NK-92 (cell line): ENCODE measurements around the gene PAFAH2.

ENCODE experiments used
- DNase-seq: peaks from one replicate; lab custom pipeline; 2025; ENCODE audit not compliant: unreplicated experiment; lab: John Stamatoyannopoulos, UW

The PAFAH2 gene

DNA sequence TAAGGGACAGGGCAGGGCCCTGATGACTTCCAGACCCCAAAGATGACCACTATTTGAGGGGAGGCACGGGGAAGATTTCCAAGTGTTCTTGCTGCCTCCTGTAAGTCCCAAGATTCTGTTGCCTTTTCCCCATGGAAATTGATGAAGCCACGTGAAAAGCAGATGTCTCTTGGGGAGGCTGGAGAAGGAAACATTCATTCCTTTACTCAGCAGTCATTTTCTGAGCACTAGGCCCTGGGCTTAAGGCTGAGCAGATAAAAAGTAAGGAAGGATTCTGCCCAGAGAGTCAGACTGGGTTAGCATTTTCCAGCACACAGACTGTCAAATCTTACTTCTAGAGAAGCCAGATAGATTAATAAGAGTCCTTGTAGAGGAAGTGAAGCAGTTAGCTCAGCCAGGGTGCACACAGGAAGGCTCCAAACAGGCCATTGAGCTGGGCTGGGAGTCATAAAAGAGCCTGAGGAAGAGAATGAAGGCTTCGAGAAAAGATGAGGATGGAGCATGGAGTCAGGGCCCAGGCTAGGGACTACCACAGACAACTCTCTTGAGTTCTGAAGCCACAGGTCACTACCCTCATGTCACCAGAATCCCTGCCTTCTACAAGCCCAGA lies 33.9 kb upstream of the PAFAH2 start:
- no peak for DNase-seq

DNA sequence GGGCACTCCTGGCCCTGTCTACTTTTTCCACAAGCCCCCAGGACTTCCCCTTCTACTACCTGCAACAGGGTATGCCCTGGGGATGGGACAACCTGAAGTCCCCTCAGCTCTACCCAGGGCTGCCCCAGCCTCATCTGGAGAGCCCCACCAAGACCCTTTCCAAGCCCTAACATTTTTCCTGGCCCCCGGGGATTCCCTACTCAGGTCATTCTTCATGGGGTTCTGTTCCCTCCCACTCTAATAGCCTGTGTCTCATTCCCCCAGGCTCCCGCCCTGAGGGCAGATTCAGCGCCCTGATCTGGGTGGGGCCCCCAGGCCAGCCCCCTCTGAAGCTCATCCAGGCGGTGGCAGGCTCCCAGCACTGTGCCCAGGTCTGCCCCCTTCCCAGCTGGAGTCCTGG lies 33.3 kb upstream of the PAFAH2 start:
- no peak for DNase-seq

DNA sequence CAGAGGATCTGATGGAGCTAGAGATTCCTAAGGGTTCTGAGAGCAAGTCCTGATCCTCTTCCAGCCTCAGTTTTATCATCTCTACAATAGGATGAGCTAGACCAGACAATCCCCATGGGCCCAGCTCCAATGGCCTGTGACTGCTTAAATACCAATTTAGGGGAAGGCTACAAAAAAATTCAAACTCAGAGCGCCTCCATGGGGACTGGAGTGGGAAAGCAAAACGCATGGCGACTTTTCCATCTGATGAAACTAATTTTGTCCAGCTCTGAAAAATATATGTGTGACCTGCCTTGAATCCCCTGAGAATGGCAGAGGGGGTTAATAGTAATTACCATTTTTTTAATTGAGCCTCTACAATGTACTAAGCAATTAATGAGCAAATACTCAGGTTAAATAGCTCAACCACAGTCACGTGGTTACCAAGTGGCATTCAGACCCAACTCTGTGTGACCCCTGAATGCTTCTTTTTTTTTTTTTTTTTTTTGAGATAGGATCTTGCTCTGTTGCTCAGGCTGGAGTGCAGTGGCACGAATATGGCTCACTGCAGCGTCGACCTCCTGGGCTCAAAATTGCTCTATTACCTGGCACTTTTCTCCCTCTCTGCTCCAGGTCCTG lies 32.1 kb upstream of the PAFAH2 start:
- no peak for DNase-seq

DNA sequence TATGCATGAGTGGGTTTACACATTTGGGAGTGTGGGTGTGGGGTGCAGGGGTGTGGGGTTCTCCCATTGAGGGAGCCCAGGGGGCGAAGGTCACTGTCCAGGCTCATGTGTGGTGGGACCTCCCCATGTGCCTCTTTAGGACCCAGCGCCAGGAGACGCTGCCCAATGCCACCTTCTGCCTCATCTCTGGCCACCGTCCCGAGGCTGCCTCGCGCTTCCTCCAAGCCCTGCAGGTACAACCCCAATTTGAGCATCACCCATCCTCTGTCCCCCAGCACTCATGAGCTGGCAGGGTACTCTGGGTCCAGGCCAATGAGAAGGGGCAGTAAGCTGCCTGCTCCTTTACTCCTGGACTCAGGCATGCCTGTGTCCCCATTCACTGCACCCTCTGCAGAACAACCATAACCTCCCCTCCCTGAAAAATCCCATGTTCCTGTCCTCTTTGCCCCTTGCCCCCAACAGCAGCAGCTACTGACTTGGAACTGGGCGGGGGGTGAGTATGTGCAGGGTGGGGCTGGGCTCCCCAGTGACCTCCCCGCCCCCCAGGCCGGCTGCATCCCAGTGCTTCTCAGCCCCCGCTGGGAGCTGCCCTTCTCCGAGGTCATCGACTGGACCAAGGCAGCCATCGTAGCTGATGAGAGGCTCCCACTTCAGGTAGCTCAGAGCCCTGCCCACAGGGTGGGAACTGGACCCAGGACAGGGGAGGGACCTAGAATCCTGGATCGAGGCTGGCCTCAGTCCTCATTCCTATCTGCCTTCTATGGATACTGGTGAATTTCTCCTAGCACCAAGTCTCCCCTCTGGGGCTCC lies 31.4 kb upstream of the PAFAH2 start:
- DNase-seq, result no peak

DNA sequence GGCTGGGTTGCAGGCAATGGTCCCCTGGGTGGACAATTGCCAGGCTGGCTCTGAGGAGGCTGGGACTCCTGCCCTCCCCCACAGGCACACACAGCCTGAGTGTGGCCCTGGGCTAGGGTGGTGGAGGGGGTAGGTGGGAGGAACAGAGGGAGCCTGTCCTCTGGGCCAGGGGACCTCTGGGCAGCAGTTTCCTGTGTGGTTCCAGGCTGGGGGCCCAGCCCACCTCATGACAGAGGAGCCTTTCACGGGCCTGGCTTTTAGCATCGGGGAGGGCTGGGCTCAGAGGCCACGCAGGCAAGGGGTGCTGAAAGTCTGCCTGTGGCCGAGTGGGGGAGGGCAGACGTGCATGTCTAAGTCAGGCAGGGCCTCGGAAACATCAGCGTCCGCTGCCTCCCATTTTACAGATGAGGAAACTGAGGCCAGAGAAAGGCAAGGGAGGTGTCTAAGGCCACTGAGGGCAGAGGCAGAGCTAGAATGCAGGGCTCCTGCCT lies 30.7 kb upstream of the PAFAH2 start:
- no peak for DNase-seq

DNA sequence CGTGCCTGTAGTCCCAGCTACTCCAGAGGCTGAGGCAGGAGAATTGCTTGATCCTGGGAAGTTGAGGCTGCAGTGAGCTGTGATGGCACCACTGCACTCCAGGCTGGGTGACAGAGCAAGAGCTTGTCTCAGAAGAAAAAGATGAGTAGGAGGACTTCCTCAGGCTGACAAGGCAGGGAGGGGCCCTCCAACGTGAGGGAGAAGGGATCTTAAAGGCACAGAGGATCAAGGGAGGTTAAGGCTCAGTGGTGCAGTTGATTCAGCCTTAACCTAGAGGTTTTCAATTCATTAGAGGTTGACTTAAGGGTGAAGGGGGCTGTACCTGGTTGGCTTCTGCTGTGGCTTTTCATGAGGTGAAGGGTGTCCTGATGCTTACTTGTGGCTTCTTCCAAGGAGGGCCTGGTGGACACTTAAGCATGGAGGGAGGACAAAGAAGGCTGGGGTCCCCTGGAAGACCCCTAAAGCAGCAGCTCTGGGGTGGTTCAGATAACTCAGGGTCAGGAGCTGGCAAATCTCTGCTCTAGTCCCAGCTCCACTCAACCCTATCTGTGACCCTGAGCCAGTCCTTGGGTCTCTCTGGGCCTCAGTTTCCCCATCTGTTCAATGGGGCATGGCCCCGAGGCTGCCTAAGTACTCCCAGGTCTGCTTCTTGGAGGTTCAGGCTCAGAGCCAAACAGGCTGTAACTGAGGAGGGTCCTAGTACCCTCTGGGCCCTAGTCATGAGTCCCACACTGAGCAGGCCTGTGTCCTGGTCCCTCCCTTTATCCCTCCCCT lies 30.0 kb upstream of the PAFAH2 start:
- no peak for DNase-seq

DNA sequence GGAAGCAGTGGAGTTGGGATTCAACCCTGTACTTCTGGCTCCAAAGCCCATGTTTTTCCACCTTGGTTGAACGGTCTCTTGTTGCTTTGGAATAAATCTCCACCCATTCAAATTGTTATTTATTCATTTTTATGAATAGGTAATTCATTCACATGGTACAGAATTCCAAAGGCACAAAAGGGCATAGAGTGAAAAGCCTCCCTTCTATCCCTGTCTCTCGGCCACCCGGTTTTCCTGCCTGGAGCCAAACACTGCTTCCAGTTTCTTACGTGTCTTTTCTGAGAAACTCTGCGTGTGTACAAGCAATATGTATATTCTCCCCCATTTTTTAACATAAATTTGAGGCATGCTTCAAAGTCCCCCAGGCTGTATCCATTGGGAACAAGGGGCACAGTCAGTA lies 27.7 kb upstream of the PAFAH2 start:
- no peak for DNase-seq

DNA sequence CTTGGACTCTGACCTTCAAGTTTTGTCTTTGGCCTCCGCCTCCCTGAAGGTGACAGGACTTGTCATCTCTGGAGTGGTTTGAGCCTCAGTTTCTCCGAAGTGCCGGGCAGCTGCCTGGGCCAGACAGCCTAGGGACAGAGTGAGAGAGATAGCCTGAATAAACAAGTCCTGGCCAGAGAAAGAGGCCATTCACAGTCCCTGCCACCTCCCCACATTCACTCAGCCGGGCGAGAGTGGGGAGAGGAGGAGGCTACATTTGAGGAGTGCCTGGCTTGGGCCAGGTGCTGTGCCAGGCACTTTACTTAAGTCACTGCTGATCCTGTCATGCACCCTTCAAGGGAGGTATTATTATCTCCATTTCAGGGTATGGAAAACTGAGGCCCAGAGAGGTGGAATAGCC lies 27.2 kb upstream of the PAFAH2 start:
- no peak for DNase-seq

DNA sequence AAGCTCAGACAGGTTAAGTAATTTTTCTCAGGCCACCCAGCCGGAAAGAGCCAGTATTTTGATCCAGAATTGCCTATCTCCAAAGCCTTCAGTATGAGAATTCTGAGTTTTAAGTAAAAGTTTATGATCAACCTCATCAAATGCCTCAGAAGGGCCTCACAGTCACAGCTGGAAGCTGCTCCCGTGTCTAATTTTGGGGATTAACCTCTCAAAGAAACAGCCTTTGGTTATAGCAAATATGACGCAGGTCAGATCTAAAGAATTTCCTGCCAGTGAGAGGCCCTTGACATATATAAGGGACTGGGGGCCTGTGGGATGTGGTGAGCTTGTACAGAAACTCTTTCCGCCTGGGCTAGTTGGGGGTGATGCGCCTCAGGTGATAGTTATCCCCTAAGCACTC lies 26.0 kb upstream of the PAFAH2 start:
- no peak for DNase-seq

DNA sequence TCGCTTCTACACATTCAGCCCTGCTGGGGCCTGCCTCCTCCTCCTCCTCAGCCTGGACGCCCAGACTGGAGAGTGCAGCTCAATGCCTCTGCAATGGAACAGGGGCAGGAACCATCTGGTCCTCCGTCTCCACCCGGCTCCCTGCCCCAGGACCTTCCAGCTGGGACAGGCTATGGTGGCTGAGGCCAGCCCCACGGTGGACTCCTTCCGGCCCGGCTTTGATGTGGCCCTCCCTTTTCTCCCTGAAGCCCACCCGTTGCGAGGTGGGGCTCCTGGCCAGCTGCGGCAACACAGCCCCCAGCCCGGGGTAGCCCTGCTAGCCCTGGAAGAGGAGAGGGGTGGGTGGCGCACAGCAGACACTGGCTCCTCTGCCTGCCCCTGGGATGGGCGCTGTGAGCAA lies 25.1 kb upstream of the PAFAH2 start:
- no peak for DNase-seq

DNA sequence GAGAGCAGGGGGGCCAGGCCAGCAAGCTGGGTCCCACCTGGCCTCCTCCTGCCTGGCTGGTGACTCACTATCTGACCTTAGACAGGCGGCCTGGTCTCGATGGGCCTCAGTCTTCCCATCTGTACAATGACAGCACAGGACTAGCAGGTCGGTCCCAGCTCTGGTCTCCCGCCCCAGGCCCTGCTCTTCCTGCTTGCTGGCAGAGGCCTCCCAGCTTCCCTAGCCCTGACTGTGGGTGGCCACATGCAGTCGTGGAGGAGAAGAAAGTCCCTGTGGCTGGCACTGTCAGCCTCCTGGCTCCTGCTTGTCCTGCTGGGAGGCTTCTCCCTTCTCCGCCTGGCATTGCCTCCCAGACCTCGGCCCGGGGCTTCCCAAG lies 24.5 kb upstream of the PAFAH2 start:
- no peak for DNase-seq

DNA sequence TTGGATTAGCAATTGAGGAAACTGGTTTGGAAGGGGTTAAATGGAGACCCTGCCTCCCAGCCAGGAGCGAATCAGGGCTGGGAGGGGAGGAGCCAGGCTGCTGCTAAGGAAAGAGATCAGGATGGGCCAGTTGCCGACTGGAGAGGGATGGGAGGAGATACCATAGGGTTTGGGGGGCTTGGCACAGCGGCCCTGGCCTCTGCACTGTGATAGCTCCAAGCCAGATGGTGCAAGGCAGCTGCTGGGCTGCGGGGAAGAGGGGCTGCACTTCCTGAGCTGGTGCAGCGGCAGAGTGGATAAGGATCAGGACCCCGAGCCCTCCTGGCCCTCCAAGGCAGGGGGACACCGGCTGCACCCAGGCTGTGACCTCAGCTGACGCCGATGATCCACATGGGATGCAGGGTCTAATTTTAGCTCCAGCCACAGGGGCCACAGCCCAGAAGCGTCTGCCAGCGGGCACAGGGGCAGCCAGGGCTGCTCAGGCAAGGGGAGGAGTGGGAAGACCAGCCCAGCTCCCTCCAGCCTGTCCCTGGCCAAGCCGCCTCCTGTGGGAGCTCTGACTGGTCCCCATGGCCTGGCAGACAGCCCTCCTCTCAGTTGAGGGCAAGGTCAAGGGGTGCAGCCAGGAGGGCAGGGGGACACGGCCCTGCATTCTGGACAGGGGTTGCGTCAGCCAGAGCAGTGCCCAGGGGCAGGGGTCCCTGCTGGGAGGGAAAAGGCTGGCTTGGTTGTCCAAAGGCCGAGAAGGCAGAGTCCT lies 24.0 kb upstream of the PAFAH2 start, which contains the start of gene EXTL1:
EXTL1 (plus strand) TSS at position 129 of the 757 bp plus-strand sequence. CDS start 872 bp downstream, outside the sequence.
- DNase-seq, result no peak

DNA sequence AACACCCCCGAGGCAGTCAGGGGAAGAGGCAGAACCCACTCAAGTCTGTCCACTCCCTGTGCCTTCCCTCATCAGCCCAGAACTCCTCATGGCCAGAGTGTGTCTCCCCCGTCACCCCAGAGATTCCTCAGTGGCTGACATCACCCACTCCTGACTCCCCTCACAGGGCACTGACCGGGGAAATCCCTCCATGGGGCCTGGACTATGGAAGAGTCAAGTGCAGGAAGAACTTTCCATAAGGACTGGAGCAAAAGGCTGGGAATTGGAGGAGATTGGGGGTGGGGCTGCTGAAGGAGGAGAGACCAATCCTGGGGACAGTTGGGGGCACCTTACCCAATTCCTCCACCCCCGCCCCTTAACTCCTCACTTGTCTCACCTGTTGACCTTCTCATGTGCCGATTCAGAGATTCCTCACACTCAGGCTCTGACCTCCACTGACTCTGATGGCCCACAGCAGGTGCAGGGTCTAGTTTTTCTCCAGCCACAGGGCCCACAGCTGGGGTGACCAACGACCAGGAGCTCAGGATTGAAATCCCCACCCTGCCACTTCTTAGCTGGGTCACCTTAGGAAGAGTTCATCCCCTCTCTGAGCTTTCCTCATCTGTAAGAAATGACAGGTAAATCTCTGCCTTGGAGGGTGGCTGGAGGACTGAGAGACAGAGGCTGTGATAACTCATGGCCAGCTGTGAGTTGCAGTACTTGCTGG lies 23.2 kb upstream of the PAFAH2 start:
- no peak for DNase-seq

DNA sequence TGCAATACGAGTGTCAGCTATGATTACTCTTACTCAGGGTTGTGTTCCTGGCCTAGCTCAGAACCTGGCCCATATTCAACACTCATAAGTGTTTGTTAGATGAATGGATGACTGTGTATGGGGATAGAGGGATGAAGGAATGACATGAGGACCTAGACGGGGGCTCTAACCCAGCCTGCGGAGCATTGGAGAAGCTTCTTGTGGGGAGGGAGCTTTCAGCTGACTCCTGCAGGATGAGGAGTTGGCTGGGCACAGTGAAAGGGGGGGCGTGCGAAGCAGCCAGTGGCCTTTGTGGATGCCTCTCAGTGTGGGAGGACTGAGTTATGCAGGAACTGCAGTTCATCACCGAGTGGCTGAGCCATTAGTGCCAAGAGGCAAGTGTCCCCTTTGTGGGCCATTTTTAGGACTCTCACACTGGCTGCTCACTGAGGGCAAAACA lies 22.5 kb upstream of the PAFAH2 start:
- DNase-seq, result no peak

DNA sequence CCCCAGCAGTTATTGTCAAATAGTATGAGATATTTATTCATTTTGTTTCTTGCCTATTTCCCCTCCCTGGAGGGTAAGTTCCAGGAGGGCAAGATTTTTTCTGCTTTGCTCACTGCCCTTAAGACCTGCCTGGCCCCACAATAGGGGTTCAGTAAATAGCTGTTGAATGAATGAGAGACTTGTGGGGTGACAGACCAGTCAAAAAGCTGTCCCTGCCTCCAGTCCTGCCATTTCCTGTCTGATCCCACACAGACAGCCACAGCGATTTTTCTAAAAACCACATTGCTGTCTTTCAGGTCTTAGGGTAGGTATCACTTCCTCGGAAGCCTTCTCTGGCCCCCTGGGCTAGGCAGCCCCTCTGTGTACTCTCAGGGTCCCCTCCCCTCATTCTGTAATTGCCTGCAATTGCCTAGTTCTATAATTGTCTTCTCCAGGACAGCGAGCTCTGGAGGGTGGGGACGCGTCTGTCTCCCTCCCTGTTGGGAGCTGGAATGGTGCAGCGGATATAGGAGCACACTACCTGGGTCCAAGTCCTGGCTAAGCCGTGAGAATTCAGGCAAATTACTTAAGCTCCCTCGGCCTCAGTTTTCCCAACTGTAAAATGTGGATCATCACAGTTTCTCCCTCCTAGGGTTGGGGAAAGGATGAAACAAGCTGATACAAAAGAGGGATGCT lies 21.9 kb upstream of the PAFAH2 start:
- no peak for DNase-seq

DNA sequence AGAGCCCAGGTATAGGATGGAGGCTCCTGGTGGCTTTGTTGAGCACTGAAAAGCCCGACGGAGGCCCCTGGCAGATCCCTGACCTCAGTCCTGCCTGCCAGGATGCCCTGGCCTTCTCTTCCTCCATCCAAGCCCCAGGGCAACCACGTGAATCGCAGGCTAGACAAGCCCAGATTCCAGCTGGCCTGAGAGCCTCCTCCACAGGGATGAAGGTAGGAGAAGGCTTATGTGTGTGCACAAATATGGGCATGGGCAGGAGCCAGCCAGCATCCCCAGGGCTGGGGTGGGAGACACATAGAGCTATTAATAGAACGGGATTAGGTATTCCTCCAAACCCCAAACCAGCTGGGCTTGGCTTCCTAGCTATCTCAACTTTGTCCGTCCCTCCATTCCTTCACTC lies 19.7 kb upstream of the PAFAH2 start:
- no peak for DNase-seq

DNA sequence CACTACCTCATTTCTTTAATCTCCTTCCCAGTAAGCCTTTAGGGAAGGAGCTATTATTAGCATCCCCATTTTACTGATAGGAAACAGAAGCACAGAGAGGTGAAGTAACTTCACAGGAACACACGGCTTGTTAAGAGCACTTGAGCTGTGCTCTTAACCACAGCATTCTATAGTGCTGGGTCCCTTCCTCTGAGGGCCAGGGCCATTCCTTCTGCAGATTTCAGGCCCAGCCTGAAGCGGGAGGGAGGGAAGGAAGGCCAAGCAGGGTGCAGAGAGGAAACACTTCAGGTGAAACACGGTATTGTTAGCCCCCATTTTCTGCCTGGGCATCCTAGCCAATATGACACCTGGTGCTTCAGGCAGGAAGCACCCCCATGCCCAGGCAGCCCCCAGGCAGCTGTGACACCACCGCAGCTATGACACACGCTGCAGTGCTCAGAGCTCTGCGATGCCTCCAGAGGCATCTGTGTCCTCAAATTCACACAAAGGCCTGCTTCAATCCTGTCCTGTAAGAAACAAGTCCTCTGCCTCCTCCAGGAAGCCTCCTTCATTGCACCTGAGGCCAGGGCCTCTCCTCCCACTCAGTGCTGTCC lies 19.2 kb upstream of the PAFAH2 start:
- no peak for DNase-seq

DNA sequence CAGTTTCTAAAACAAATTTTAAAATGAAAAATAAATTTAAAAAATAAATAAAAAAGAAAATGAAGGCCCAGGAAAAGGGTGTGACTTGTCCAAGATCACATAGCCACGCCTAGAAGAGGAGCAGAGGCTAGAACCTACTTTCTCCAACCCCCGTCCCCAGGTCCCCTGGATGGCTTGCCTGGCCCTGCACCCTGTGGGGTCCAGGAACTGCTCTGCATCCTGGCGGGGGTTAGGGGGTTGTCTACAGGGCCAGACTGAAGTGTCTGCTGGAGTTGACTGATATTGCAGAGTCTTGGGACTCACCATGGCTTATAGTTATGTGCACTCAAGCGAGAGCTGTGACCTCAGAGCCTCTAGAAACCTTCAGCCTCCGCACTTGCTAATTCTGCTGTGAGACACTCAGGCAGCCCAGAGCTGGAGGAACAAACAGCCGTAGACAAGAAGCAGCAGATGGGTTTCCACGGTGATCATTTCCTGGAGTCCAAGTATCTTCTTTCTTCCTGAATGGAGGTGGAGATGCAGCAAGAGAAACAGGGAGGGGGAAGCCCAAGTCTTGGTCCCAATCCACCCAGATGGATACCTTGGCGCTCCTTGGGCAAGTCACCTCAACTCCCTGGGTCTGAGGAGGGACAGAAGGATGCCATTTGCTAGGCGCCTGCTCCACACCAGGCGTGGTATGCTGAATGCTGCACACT lies 18.5 kb upstream of the PAFAH2 start:
- DNase-seq, result no peak
